Ascending aorta (tissue), 2 donors: ENCODE data around the gene POU4F2. TPM values are rescaled to one million over a fixed set of nuclear protein-coding genes. Genes with fewer than 3 reads are reported as not detected.

Experiments used
- DNase-seq, 2 donors: peaks; one replicate each; pipeline ENCODE4 v3.0.0-alpha.2; 2019; ENCODE audit warnings: low spot score in 2 of 2
- H3K27ac ChIP-seq, 2 donors: fragments of 200-600 bp; sonication (generic); one replicate each; pipeline ENCODE4 v1.5.1; 2016 to 2017; ENCODE audit warnings: mild to moderate bottlenecking in 1 of 2
- H3K27me3 ChIP-seq: fragments of 200-600 bp; sonication (generic); one replicate; pipeline ENCODE4 v1.5.1; 2017
- H3K36me3 ChIP-seq, 2 donors: fragments of 200-600 bp; sonication (generic); one replicate each; pipeline ENCODE4 v1.5.1; 2016
- H3K4me1 ChIP-seq, 2 donors: fragments of 200-600 bp; sonication (generic); one replicate each; pipeline ENCODE4 v1.5.1; 2016 to 2017; ENCODE audit warnings: mild to moderate bottlenecking in 1 of 2
- H3K4me3 ChIP-seq, 2 donors: fragments of 200-600 bp; sonication (generic); one replicate each; pipeline ENCODE4 v1.5.1; 2016 to 2017; ENCODE audit warnings: mild to moderate bottlenecking in 1 of 2
- H3K9me3 ChIP-seq, 2 donors: fragments of 200-600 bp; sonication (generic); one replicate each; pipeline ENCODE4 v1.5.1; 2016
- CTCF ChIP-seq, 3 experiments: fragments of 200-600 bp in 2 of 3; fragments of 450-650 bp in 1 of 3; sonication (generic) in 2 of 3; IDR thresholded peaks; one replicate each; pipeline ENCODE4 v1.5.1; 2016 to 2019; ENCODE audit warnings: antibody characterized with exemption in 3 of 3, mild to moderate bottlenecking in 1 of 3, moderate library complexity in 1 of 3
- intact Hi-C: fragments of 100-400 bp; cut with DNase I; formaldehyde crosslinking; loops from one replicate; pipeline ENCODE4 v1.15.1; 2023
- total RNA-seq: library from RNA; depleted of rRNA; stranded (reverse); fragments of >200 nt; gene quantifications from one replicate; pipeline ENCODE4 v1.1.0, GENCODE V29; 2016

Gene POU4F2
- total RNA-seq, 1 donor from 2014 or later: not detected

GRCh38 chr4:146640465-146641061 lies 1.9 kb downstream of the POU4F2 start:
- peaks cover 5% of the 10 kb centered on the region for H3K27me3 ChIP-seq
- no peak for DNase-seq
- no peaks in the 10 kb centered on the region for H3K9me3 ChIP-seq
- intact Hi-C loops: no loop called here
- no peak overlapping the region for H3K4me3 ChIP-seq
- H3K27ac ChIP-seq: no peak overlapping the region
- no peaks in the 10 kb centered on the region for H3K36me3 ChIP-seq
- TF ChIP-seq CTCF (IDR thresholded peaks at IDR 0.05): no peak
- peaks cover 6% of the 10 kb centered on the region in 2 donors for H3K4me1 ChIP-seq

GRCh38 chr4:146641762-146642161 lies 3.1 kb downstream of the POU4F2 start:
- H3K27me3 ChIP-seq: peaks cover 5% of the 10 kb centered on the region
- DNase-seq: no peak
- no peaks in the 10 kb centered on the region for H3K9me3 ChIP-seq
- H3K36me3 ChIP-seq: no peaks in the 10 kb centered on the region
- no peak overlapping the region for H3K4me3 ChIP-seq
- no peak for TF ChIP-seq CTCF (IDR thresholded peaks at IDR 0.05)
- no peak overlapping the region for H3K27ac ChIP-seq
- intact Hi-C loops: no loop called here
- peaks cover 6% of the 10 kb centered on the region in 2 donors for H3K4me1 ChIP-seq

- Histone ChIP-seq H3K4me3 (no peak overlapping the region), H3K9me3 (no peaks in the 10 kb centered on the region), H3K27ac (no peak overlapping the region), H3K27me3 (no peaks in the 10 kb centered on the region), H3K36me3 (no peaks in the 10 kb centered on the region), H3K4me1 (peaks cover 4 to 5% of the 10 kb centered on the region in 2 donors)
- no peak for DNase-seq
- no peak for TF ChIP-seq CTCF (IDR thresholded peaks at IDR 0.05)
- intact Hi-C loops: no loop called here
Measured at GRCh38 chr4:146643812-146644401, 5.2 kb downstream of the POU4F2 start.

GRCh38 chr4:146645921-146646320 lies 7.2 kb downstream of the POU4F2 start:
- Histone ChIP-seq H3K4me1 (no peaks in the 10 kb centered on the region), H3K36me3 (no peaks in the 10 kb centered on the region), H3K9me3 (no peaks in the 10 kb centered on the region), H3K27me3 (no peaks in the 10 kb centered on the region), H3K27ac (no peak overlapping the region), H3K4me3 (no peak overlapping the region)
- TF ChIP-seq CTCF (IDR thresholded peaks at IDR 0.05): no peak
- no peak for DNase-seq
- intact Hi-C loops: no loop called here

GRCh38 chr4:146646593-146647325 lies 8.1 kb downstream of the POU4F2 start:
- intact Hi-C loops: no loop called here
- H3K27ac ChIP-seq: no peak overlapping the region
- H3K27me3 ChIP-seq: no peaks in the 10 kb centered on the region
- no peak for DNase-seq
- no peak for TF ChIP-seq CTCF (IDR thresholded peaks at IDR 0.05)
- H3K36me3 ChIP-seq: no peaks in the 10 kb centered on the region
- no peaks in the 10 kb centered on the region for H3K4me1 ChIP-seq
- no peak overlapping the region for H3K4me3 ChIP-seq
- no peaks in the 10 kb centered on the region for H3K9me3 ChIP-seq
